ENCODE results near the gene SMS.
"Not testable (repeated sequence)": the region's sequence is repeated elsewhere in the genome, so short reads cannot be mapped to it uniquely, and the experiment has no call there.

SMS gene

DNA sequence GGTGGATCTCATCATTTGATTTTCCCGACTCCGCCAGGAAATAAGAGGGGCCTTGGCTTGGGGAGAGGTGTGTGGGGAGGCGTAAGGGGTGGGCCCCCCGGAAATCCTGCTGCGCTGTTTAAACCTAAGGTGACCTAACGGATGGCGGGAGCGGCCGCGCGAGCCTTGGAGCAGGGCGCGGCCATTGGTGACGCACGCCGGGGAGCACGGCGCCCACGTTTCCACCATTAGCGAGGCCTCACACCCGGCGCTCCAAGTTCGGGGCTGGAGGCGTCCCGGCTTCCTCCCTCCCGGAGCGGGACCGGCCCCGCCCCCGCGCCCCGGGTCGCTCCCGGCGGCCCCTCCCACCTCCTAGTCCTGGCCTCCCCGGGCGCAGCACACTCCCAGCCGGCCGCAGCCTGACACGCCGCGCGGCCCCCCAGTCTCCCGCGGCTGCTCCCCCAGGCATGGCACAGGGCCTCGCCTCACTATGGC lies at the start of gene SMS:
TSS of gene SMS (plus strand) at position 354 of the 474 bp plus-strand sequence. CDS start at position 470, 116 bp downstream.
- DNase-seq, result peak in 1 of 2 experiments; percentile 34

DNA sequence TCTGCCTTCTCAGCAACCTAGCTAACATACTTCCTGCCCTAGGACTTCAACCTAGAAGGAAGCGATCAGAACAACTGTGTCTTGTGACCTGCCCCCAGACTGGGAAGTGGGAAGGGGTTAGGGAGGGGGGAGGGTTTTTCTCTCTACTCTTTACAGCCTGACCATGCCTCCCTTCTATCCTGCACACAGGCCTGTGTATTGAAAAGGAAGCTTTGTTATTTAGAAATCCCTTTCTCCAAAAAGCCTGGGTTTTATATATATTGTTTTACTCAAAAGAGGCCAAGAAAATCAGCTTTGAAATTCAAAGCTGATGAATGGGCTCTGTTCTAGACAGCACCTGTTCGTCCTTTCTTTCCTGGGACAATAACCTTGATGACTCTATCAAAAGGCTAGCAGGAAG lies 35.2 kb upstream of the SMS start:
- no peak for DNase-seq

DNA sequence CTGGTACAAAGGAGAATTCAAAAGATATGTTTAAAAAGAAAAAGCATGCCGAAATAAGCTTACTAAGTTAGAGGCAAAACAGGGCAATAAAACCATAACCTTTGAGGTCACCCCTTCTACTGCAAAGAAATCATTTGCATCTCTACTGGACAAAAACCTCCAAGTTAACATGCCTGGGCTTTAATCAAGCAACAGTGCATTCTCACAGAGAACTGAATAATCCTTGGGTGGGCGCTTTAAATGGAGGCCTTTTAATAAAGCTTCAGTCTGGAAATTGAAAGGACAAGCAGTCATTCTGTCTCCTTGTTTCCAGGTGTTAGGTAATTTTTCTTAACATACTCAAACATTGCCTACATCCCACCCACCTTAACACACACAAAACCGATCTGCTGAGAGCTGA lies 34.6 kb upstream of the SMS start:
- DNase-seq, result no peak

DNA sequence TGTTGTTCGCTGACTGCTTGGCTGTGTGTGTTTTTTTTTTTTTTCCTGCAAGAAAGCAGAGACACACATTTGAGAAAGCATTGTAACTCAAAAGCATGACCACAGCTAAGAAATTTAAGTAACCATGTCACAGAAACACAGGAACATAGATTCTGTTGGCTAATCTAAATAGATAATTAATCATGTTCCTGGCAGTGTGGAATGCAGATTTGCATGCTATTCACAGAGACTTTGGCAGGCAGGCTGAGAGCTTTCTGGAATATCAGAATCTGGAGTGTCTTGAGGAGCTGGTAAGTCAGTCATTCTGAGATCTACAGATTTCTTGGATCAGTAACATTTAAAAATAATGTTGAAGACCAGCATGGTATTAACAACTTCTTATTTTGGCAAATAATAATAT lies 33.2 kb upstream of the SMS start:
- DNase-seq, result no peak

DNA sequence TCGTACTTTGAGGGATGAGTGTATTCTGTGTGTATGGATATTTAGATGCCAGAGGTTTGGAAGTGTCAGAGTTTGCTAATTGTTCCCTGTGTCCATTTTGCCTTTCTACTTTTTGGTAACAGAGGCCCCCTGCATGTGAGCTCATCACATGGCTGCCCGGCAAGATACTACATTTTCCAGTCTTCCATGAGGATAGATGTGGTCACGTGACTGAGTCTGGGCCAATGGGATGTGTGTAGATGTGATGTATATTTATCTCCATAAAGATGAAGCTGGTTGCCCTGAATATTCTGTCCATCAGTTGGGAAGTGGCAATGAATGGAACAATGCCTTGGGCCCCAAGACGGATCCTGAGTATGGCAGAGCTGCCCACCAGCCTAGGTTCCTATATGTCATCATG lies 29.0 kb upstream of the SMS start:
- no peak for DNase-seq

DNA sequence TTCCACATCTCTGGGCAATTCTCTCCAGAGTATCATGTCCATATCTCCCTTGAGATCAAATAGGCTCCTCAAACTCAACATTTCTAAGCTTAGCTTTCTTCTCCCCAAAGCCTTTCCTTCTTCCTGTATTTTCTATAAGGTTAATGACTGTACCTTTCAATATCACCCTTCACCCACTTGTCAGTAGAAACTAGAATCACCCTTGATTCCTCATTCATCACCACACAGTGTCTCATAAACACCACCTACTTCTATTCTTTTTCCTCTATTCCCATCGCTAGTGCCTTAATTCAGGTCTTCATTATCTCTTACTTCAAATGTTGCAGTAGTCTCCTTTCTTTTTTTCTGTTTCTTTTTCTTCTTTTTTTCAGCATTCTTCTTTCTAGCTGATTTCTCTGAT lies 28.3 kb upstream of the SMS start:
- DNase-seq, result no peak

DNA sequence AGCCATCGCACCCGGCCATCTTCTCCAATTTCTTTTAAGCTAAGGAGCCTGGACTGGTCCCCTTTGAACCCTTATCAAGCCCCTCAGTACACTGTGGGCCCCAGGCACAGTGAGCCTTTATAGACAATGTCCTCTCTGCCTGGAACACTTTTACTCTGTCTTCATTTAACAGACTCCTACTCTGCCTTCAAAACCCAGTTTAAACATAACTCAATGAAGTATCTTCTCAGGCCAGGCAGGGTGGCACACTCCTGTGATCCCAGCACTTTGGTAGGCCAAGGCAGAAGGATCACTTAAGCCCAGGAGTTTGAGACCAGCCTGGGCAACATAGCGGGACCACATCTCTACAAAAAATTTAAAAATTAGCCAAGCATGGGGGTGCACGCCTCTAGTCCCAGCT lies 27.5 kb upstream of the SMS start:
- no peak for DNase-seq

DNA sequence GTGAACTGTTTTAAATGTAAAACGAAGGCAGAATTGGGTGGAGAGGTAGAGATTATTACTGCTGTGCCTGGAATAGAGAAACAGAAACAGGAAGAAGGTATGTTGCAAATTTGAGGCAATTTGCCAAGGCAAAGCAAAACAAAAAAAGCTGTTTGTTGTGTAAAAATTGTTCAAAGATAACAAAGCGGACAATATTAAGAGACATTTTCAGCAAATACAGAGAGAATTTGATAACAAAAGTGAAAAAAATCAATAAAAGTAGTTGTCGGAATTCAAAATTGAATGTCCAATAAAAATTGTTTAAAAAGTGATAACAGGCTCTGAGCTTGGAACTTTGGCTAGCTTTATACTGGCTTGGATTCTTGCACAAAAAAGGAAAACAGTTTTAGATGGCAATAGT lies 14.4 kb upstream of the SMS start:
- peak in 1 of 2 experiments; percentile 17 for DNase-seq

DNA sequence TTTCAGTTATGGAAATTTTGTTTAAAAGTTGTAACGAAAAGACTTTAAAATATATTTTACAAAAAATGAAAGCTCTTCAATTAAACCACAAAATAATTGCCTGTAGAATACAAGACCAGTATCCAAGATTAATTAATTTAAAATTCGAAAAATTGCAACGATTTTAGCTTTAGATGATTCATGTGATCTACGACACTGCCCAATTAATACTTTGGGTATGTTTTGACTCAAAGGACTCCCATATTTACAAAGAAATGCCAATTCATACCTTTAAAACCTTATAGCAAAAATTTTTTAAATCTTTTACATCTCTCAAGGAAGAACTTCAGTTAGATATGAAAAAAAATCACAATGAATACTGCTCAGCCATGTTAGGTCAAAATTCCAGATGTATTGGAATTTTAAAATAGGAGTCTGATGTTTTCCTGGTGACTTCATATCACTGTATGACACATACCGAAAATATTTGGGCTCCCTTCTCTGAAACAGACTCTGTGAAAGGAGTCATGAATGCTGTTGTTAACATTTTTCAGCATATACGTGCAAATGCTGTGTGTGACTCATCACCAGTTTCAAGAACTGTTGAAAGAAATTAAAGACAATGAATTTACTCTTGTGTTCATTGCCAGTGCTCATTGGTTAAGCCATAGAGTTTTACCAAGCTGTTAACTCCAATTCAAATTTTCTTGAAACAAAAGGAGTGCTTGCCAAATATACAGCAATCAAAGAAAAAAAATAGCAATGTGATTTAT lies 13.8 kb upstream of the SMS start:
- peak; percentile 61 to 86 for DNase-seq

DNA sequence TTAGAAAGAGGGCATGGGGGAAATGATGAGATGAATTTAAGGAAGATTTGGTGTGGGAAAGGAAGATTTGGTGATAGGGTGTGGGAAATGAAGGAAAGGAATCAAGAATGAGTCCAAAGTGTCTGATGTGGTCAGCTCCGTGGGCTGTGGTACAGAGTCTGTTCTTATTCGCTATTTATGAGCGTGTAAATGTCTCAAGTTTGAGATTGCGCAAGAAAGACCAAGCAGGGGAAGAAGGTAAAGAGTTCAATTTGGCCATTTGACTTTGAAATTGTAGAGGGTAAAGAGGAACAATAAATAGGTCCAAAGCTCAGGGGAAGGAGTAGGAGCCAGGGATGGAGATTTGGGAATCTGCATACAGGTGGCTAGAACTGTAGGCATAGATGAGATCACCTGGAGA lies 11.3 kb upstream of the SMS start:
- DNase-seq, result no peak

DNA sequence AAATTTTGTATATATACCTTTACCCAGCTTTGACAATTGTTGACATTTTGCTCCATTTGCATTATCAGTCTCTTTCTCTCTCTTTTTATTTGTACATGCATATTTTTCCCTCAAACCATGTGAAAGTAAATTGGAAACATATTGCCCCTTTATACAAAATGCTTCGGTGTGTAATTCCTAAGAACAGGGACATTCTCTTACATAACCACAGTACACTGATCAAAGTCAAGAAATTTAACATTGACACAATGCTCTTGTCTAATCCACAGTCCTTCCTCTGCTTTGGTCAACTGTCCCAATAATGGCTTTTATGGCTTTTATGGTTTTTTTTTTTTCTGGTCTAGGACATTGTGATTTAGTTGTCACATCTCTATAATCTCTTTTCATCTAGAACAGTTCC lies 9.5 kb upstream of the SMS start:
- no peak for DNase-seq

DNA sequence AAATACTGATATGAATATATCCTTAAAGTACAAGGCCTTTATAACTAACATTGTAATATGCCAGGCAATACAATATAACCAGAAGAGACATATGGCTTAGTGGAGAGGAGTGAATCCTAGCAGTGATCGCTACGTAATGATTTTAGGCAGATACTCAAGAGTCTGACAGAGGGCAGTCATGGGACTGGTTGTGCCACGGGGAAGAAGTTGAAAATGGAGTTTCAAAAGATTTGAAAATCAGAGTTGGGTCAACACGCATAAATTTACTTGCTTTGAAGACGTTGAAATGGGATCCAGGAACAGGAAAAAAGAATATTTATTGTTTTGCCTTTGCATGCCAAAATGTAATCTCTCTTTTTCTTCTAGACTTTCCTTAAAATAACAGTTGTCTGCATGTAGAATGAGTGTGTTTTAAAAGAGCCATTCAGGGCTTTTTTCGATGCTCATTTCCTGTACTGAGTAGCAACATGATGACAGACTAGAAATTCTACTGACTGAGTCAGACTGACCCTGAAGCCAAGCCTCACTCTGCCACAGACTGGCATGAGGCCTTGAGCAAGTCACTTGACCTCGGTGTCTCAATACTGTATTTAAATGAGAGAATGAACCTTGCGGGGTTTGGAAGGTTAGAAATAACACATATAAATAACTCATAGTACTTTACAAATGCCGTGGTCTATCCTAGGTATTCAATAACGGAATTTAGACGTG lies 8.1 kb upstream of the SMS start:
- peak; percentile 24 to 50 for DNase-seq

DNA sequence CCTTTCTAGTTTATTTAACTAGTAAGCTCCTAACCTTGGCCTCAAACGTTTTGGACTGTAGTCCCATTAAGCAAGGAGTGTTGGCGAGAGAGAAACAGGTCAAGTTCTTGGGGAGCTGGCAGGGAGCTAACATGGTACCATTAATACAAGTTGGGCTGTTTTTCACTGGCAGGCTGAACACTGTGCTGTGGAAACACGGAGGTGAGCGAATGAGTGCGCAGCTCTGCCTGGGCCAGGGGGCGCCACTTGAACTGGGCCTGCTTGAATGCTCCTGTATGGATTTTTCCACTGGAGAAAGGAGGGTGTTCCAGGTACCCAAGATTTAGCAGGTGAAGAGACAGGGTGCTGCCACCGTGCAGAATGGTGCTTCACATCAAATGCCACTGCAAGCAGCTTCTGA lies 7.4 kb upstream of the SMS start:
- no peak for DNase-seq

DNA sequence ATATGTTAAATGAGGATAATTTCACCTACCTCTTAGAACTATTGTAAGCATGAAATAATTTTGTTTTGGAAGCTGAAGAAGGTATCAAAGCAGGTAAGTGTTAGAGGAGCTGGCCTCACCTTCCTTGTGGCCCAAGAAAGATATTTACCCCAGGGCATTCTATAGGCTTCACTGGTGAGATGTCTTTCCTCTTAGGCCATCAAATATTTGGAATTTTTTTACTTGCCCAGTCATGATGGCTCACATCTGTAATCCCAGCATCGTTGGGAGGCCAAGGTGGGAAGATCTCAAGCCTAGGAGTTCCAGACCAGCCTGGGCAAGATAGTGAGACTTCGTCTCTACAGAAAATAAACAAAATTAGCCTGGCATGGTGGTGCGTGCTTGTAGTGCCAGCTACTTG lies 6.1 kb upstream of the SMS start:
- no peak for DNase-seq

DNA sequence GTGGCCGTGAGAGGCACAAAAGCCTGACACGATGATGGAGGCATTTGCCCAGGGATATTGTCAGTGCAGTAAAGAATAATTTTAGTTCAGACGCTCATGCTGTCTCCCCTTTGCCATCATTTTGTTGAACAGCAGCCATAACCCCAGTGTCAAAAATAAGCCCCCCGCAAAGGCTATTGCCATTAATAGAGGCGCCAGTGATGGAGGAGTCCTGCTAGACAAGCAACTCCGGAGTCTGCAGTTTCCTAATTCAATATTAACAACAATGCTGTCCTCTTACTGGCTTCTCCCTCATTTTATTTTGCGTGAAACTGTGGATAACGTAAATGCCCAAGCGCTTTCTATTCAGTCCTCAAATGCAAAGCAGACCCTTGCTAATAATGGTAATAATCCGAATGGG lies 603 bp upstream of the SMS start:
- DNase-seq, result no peak

DNA sequence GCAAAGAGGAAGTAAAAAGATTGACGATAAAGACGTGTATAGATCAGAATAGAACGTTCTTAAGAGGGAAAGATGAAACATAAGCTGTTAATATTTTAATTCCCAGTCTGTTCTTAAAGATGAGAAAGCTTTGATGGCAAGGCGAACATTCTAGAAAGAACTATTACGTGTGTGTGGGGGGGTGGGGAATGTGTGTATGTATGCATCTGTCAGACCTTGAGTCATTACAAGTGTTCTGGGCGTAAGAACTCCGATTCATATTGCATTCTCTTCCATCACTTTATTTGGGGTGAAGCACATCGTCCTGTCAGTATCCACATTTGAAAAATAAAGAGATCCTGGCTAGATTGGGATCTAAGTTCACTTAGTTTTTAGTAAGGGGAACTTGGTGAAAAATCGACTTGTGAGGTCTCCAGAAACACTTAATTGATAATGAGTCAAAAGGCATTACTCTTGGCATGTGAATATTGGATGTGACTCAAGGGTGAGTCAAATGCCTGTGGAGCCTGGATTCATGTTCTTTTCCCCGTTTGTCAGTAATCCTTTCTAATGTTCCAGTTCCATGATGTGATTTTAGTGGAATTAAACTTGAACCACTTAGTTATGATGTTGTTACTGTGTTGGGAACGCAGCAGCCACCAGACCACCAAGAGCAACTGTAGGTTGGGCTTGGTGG lies 3.1 kb downstream of the SMS start:
- DNase-seq, result peak; percentile 0 to 46

DNA sequence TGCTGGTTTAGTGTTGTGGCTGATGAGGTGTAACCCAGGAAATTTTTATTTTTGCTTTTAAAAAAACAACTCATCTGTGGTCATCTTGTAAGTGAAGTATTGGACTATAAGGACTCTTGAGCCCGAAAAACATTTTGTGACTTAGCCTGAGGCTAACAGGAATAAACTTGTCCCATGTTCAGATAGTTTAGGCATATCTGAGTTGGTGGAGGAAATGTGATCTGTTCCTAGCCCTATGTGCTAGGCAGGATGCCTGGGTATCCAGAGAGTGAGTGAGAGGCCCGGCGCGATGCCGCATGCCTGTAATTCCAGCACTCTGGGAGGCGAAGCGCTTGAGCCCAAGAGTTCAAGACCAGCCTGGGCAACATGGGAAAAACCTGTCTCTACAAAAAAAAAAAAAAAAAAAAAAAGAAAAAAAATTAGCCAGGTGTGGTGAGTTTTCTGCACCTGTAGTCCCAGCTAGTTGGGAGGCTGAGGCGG lies 3.7 kb downstream of the SMS start:
- no peak for DNase-seq

DNA sequence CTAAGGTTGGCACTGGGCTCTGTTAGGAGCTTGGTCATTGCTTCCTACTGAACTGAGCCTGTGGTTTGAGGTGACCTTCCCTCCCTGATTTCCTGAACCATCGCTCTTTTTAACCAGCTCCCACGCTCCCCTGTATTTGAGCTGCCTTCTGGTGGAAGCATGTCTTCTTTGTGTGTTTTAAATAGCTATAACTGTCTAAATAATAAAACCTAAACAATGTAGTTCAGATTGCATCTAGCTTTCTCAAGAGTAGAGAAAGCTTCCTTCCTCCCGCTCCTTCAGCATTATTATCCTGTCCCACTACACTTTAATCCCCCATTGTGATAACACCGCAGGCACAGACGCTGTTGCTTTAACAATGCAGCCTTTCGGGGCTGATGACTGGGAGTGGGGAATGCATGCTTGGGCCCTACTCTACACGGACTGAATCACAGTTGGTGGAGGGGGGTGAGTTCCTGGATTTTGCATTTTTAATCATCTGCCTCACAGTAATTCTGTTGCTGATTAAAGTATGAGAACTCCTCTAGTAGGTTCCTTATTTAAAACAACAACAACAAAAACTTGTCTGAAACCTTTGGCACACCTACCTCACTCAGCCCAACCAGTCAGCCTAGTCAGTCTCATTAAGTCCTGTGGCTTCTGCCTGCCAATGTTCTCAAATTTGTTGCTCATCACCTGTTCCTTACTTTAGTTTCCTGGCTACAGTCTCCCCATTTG lies 6.6 kb downstream of the SMS start:
- DNase-seq, result no peak

DNA sequence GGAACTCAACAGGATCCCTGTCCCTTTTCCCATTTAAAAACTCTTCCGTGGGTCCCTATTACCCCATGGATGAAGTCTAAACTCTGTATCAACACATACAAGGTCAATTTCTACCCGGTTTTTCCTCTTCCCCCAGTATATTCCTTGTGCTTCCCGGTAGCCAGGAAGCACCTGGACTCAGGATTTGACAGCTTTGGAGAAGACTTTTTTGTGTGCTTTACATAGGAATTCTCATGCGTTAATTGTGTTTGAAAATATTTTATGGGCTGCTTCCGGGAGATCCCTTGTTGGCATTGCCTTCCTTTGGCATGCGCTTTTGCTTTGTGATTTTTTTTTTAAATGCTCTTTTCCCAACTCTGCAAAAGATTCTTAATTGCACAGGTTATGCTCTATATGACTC lies 7.2 kb downstream of the SMS start:
- no peak for DNase-seq

DNA sequence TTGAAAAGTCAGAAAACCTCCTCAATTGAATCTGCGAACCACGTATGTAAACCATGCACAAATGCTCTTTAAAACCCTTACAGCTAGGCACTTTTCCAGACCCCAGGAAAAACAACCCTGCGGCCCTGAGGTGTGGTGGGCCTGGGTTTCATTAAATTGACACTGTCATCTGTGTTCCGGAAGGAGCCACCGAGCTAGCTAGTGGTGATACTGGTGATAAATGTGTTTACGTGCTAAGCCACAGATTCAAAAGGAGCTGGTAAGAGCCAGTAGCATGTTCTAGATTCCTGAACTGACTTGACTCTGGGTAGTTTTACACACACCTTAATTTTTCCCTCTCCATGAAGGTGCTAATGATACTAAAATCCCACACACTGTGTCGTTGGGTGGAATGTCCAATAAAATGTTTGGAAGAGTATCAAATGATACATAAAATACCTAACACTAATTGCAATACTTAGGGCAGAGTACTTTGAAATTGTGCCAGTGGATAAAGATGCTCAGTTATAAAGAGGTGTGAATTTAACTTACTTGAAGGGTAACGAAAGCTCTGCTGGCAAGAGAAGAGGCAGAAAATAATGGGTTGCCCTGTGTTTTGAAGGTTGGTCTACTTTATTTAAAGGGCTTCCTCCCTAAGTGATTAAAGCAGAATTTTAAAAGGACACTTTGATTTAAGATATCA lies 8.5 kb downstream of the SMS start:
- no peak for DNase-seq

DNA sequence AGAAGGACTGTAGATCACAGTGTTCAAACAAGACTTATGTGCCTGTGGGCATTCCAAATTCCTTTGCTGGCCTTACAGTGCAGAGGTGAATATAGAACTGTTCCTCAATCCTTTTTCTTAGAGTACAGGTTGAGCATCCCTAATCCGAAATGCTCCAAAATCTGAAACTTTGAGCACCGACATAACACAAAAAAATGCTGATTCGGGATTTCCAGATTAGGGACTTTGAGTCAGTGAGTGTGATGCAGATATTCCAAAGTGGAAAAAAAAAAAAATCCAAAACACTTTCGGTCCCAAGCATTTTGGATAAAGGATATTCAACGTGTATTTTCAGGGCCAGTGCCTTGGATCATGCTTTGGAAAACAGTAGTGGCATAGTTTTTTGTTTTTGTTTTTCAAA lies 9.2 kb downstream of the SMS start:
- DNase-seq, result no peak

DNA sequence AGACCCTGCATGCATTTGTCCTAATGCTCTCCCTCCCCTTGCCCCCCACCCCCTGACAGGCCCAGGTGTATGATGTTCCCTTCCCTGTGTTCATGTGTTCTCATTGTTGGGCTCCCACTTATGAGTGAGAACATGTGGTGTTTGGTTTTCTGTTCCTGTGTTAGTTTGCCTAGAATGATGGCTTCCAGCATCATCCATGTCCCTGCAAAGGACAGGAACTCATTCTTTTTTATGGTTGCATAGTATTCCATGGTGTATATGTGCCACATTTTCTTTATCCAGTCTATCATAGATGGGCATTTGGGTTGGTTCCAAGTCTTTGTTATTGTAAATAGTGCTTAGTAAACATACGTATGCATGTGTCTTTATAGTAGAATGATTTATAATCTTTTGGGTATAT lies 10.0 kb downstream of the SMS start:
- DNase-seq, result not testable (repeated sequence)

DNA sequence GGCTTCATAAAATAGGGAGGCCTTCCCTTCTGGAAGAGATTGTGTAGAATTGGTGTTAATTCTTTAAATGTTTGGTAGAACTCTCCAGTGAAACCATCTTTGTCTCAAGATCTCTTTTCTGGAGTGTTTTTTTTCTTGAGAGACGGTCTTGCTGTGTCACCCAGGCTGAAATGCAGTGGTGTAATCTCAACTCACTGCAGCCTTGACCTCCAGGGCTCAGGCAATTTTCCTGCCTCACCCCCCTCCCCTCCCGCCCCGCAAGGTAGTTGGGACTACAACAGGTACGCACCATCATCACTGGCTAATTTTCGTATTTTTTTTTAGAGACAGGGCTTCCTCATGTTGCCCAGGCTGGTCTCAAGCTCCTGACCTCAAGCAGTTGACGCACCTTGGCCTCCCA lies 12.1 kb downstream of the SMS start:
- DNase-seq, result no peak

All from SW 1271 (cell line).